ENCODE measurements around the gene PREX1. TPM values are rescaled to one million over a fixed set of nuclear protein-coding genes. Genes with fewer than 3 reads are reported as not detected.

PREX1 gene
- total RNA-seq, 4 donors from 2014 or later = 29.5 to 121 (median 40.9) TPM

- DNase-seq (ENCODE audit: low spot score) = no peak
- no peak for TF ChIP-seq CTCF (IDR thresholded peaks at IDR 0.05)
- ATAC-seq (ENCODE audit: low FRiP score) = no peak
Observed at GRCh38 chr20:48735112-48735511, 92.7 kb downstream of the PREX1 start.

DNA sequence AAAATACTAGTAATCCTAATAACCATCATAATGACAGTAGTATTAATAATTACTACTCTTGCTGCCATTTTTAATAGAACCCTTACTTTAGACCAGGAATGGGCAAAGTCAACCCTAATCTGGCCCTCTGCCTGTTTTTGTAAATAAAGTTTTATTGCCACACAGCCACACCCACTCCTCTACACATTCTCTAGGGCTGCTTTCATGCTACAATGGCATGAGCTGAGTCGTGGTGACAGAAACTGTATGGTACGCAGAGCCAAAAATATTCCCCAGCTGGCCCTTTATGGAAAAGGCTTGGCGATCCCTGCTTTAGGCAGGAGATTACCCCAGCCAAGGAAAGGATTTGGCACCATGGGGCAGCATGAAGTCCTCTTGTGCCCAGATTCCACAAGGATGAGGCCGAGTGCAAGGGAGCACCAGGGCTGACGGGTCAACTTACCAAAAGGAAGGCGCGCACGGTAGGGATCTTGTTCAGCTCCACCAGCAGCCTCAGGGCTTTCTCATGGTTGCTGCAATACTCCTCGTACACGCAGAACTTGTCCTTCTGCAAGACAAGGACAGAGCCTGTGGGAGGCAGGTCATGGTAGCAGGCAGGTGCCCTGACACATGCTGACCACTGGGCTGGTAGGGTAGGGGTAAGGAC, 93.6 kb downstream of the PREX1 start:
- no peak for ATAC-seq (ENCODE audit: low FRiP score)

GRCh38 chr20:48733296-48733790, 94.5 kb downstream of the PREX1 start:
- DNase-seq (ENCODE audit: low spot score) = no peak
- ATAC-seq (ENCODE audit: low FRiP score) = no peak
- TF ChIP-seq CTCF (IDR thresholded peaks at IDR 0.05) = no peak

More for the DNA sequence above, 93.6 kb downstream of the PREX1 start:
- no peak for TF ChIP-seq CTCF (IDR thresholded peaks at IDR 0.05)
- DNase-seq (ENCODE audit: low spot score) = no peak

GRCh38 chr20:48732081-48732829, 95.5 kb downstream of the PREX1 start:
- ATAC-seq (ENCODE audit: low FRiP score) (no peak), DNase-seq (ENCODE audit: low spot score) (no peak)
- TF ChIP-seq CTCF (IDR thresholded peaks at IDR 0.05) = no peak

DNA sequence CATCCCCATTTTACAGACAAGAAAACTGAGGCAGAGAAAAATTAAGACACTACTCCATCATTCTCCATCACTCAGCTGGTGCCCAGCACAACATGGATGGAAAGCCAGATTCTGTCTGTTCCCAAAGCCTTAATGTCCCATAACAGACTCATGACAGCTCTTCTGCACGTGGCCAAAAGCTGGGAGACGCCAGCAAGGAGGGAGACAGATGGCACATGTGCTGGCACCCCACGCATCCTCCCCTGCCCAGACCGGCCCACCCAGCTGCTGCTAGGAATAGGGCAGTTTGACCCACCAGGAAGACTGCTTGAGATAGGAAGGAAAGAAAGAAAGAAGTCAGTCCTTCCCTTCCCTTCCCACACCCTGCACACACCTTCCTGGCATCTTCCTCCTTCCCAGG, 96.3 kb downstream of the PREX1 start:
- TF ChIP-seq CTCF (IDR thresholded peaks at IDR 0.05) = no peak
- no peak for DNase-seq (ENCODE audit: low spot score)
- ATAC-seq (ENCODE audit: low FRiP score) = no peak

DNA sequence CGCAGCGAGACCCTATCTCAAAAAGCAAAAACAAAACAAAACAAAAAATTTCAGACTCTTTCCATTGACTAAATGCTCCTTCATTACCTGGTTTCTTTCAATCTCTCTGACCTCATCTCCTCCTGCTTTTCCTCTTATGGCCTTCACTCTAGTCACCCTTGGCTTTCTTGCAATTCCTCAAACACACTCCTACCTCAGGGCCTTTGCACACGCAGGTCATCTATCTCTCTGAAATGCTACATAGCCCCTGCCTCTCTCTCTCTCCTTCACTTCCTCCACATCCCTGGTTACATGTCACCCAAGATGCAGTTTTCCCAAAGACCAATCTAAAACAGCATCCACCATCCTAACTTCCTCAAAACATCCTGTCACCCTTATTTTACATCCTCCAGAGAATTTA, 96.8 kb downstream of the PREX1 start:
- DNase-seq (ENCODE audit: low spot score) = no peak
- ATAC-seq (ENCODE audit: low FRiP score) = no peak
- TF ChIP-seq CTCF (IDR thresholded peaks at IDR 0.05) = no peak

- no peak for ATAC-seq (ENCODE audit: low FRiP score)
- TF ChIP-seq CTCF (IDR thresholded peaks at IDR 0.05) = no peak
Observed at GRCh38 chr20:48729538-48729937, 98.3 kb downstream of the PREX1 start.

More at GRCh38 chr20:48729538-48729937, 98.3 kb downstream of the PREX1 start:
- no peak for DNase-seq (ENCODE audit: low spot score)
